H1 (cell line): ENCODE results near the gene TNIP3. TPM values are rescaled to one million over a fixed set of nuclear protein-coding genes. Genes with fewer than 3 reads are reported as not detected.

Source experiments
- NANOG ChIP-seq: IDR thresholded peaks from 2 replicates; pipeline ENCODE4 v1.6.1; 2011; ENCODE audit warnings: low read length, low read depth, mild to moderate bottlenecking, inconsistent platforms; ENCODE audit not compliant: insufficient read depth, poor library complexity, severe bottlenecking
- polyA plus RNA-seq, 7 experiments: library from polyadenylated mRNA; depleted of rRNA in 3 of 7; stranded (reverse) in 5 of 7; unstranded in 2 of 7; fragments of >200 nt in 5 of 7; fragments of 200-250 nt in 2 of 7; gene quantifications; 1 replicate in 5 of 7; 2 replicates in 1 of 7; 4 replicates in 1 of 7; pipeline versions ENCODE4 v1.2.1 to v1.2.3, GENCODE V29; 2011 to 2013; ENCODE audit warnings: missing spikeins in 2 of 7, mixed read lengths in 2 of 7
- total RNA-seq: library from RNA; stranded (reverse); fragmentation: NEBNext Ultra II Directional; extraction: Animal tissue kit (Norgen Biotek cat#: 25700); gene quantifications from 2 replicates; pipeline ENCODE4 v1.2.1, GENCODE V29; 2021

Gene TNIP3
- total and polyA plus RNA-seq, 2 of the 8 experiments (the other 6 are each of a cell fraction or from before 2014, with no cell fraction given), result not detected

DNA sequence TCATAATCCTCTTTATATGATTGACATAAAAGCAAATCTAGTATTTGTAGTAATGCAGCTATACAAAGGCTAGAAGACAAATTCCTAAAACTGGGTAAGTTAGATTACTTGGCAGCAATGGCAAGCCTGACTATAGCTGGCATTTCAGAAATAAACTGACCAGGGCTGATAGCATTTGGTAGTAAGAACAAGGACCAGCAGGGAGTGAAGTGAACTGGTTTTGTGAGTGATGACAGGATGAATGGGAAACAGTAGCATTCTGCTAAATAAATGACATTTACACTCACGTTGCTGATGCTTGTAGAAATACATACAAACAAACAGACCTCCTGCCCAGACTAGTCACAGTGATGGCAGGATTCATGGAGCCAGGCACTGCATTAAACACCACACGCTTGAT lies 31.5 kb upstream of the TNIP3 start (continued):
- no peak for TF ChIP-seq NANOG
